GM21717 (cell line): ENCODE data around the gene SLAMF1.
"Not testable (repeated sequence)": the region's sequence is repeated elsewhere in the genome, so short reads cannot be mapped to it uniquely, and the experiment has no call there.

Source experiments
- ATAC-seq: cut with Tn5 transposase; IDR thresholded peaks from one replicate; pipeline ENCODE4 v1.9.1; 2021; ENCODE audit warnings: mild to moderate bottlenecking, moderate library complexity; ENCODE audit not compliant: unreplicated experiment

SLAMF1 gene

GRCh38 chr1:160665330-160666078 is 18.7 kb upstream of the SLAMF1 start:
- ATAC-seq, result no peak

GRCh38 chr1:160664573-160665051 is 17.8 kb upstream of the SLAMF1 start:
- peak; percentile 70 for ATAC-seq

DNA sequence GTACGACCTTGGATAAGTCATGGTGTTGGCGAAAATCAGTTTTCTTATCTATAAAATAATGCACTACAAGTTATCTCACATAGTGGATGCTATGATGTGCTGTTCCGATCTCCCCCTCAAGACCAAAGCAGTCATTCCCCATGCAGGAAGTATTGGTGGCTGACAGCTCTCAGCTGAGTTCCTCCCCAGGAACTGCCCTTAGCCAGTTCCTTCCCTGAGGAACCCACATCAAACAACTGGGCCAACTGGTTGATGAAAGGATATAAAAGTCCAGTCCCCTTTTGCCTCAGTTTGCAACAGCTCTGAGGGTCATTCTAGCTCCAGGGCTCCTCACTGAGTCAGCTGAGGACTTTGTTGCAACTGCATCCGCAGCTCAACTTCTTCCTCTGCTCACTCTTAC is 16.1 kb upstream of the SLAMF1 start:
- no peak for ATAC-seq

DNA sequence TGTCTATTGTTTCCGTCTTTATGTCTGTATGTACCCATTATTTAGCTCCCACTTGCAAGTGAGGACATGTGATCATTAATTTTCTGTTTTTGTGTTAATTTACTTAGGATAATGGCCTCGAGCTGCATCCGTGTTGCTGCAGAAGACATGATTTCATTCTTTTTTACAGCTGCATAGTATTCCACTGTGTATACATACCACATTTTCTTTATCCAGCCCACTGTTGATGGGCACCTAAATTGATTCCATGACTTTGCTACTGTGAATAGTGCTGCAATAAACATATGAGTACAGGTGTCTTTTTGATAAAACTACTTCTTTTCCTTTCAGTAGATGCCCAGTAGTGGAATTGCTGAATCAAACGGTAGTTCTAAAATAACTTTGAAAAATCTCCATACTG is 12.7 kb upstream of the SLAMF1 start:
- no peak for ATAC-seq

DNA sequence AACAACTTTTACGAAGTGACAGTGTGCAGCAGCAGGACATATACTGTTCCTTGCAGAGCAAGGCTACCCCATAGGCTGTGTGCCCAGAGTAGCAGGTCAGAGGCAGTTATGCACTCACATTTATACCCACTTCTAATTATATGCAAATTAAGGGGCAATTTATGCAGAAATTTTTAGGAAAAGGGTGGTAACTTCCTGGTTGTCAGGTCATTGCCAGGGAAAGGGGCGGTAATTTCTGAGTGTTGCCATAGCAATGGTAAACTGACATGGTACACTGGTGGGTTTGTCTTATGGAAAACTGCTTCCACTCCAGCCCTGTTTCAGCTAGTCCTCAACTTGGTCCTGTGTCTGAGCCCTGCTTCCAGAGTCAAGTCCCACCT is 12.0 kb upstream of the SLAMF1 start:
- no peak for ATAC-seq

GRCh38 chr1:160658162-160658813 is 11.4 kb upstream of the SLAMF1 start:
- no peak for ATAC-seq

GRCh38 chr1:160657250-160657781 is 10.5 kb upstream of the SLAMF1 start:
- no peak for ATAC-seq

GRCh38 chr1:160656737-160657136 is 9.9 kb upstream of the SLAMF1 start:
- no peak for ATAC-seq

GRCh38 chr1:160653620-160654016 is 6.8 kb upstream of the SLAMF1 start:
- ATAC-seq, result no peak

DNA sequence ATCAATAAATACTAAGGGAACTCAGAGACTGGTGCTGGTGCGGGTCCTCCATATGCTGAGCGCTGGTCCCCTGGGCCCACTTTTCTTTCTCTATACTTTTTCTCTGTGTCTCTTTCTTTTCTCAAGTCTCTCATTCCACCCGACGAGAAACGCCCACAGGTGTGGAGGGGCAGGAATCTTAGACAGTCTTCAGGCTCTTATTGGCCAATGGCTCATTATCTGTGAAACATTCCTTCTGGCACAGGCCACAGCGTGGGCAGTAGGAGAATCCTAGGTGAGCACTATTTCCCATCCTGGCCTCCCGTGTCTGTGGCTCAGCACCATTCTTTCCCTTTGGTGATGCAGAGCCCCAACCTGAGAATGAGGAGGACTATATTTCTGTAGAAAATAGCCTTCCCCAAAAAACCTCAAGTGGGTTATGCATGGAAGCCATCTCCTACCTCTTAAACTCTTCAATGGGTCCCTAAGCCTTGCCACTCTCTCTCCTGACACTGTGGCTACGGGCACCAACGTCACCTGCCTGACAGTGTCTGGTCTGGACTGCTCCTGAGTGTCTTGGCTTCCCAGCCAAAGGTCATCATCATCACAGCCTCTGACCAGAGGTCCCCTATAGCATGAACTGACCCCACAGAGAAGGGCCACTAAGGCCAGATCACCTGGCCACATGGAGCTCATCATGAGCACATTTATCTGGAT is 6.2 kb upstream of the SLAMF1 start:
- ATAC-seq, result no peak

- not testable (repeated sequence) for ATAC-seq
Observed at GRCh38 chr1:160652065-160652641, 5.3 kb upstream of the SLAMF1 start.

DNA sequence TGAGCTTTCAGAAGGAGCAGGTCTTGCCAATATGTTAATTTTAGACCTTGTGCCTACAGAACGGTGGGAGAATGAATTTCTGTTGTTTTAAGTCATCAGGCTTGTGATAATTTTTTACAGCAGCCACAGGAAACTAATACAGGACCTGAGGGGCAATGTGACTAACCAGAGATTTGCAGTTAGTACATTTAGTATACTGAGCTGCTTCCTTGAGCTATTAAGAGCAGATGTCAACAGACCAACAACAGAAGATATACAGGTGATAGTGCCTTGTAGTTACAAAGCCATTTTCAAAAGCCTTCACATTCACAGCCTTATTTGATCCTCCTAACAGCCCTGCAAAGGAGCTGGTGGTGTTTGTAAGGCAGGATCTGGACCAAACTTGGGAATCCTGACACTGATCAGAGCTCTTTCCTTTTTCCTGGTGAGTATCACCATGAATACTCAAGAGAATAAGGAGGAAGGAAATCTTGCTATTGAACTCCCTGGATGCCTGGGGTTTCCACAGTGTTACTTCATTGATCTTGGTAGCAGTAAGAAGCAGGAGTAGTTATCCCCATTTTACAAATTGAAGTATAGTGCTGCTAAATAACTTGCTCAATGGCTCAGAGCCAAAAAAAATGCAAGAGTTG is 4.7 kb upstream of the SLAMF1 start:
- ATAC-seq, result no peak

GRCh38 chr1:160647329-160647720 is 481 bp upstream of the SLAMF1 start:
- ATAC-seq, result peak; percentile 8

- ATAC-seq, result no peak
Observed at GRCh38 chr1:160646180-160646579, 664 bp downstream of the SLAMF1 start.

DNA sequence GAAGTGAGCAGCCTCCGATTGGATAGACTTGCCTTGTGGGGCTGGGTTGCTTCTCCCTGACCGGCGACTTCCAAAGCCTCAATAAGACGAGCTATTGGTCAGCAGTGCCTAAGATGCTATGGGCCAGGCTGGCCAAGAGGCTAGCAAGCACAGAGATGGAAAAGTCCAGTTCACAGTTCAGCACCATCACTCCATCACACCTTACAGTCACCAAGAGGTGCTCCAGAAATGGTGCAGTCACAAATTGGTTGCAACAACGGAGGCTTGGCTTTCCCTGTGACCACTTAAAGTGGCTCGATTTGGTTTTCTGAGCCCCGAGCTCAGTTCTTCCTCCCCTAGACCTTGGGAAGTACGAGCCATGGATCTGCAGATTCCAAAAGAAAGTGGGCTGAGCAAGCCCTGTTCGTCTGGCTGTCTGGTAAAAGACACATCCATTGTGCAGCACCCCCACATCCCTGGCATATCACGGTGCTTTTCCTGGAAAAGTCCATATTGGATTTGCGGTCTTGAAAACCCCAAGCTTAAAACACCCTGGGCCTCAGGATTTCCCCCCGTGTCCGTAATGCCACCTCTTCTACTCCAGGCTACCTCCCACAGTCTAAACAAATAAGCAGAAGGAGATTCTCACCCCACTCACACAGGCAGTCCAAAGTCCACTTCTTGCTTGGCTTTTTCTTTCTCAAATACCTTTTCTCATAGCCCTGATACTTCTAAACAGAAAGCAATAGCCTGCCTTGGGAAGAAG is 1.3 kb downstream of the SLAMF1 start:
- ATAC-seq, result no peak

GRCh38 chr1:160644399-160644798 is 2.4 kb downstream of the SLAMF1 start:
- ATAC-seq, result no peak

DNA sequence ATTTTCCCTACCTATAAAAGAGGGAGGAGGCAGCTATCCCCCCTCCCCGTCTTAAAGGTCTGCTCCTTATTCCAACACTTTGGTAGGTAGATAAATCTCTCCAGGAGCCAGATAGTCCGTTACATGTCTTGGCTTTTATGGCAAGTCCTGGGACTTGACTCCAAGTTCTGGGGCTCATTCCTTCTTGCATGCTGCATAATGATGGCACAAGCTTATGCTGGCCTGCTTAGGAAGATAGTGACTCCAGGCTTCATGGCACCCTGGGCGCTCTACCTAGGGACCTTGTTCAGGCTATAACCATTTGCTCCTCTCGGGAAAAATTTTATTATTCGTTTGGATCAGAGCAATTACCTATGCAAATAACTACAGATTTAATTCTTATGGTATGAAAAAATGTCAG is 3.7 kb downstream of the SLAMF1 start:
- no peak for ATAC-seq

DNA sequence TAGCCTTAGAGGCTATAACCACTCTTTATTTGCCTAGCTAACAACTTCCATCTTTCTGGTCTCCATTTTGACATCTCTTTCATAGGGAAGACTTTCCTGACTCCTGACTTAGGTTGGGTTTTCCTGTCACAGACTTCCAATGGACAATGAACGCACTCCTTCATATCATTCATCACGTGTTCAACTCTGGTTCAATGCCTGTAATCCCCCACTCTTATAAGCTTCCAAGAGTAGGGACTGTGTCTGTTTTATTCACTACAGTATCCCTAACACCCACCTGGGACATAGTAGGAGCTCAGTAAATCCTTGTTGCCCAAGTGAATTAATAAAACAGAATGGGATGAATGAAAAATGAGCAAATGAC is 4.6 kb downstream of the SLAMF1 start:
- ATAC-seq, result no peak

GRCh38 chr1:160641323-160642280 is 5.2 kb downstream of the SLAMF1 start:
- no peak for ATAC-seq
